ENCODE data around the gene SMIM14.
"Not testable (repeated sequence)": the region's sequence is repeated elsewhere in the genome, so short reads cannot be mapped to it uniquely, and the experiment has no call there.

Gene SMIM14

GRCh38 chr4:39532237-39532636 is 106.4 kb downstream of the SMIM14 start:
- DNase-seq (ENCODE audit: low read depth in 2 of 2), result not testable (repeated sequence)

GRCh38 chr4:39530682-39531081 is 108.0 kb downstream of the SMIM14 start:
- DNase-seq (ENCODE audit: low read depth in 2 of 2), result no peak

DNA sequence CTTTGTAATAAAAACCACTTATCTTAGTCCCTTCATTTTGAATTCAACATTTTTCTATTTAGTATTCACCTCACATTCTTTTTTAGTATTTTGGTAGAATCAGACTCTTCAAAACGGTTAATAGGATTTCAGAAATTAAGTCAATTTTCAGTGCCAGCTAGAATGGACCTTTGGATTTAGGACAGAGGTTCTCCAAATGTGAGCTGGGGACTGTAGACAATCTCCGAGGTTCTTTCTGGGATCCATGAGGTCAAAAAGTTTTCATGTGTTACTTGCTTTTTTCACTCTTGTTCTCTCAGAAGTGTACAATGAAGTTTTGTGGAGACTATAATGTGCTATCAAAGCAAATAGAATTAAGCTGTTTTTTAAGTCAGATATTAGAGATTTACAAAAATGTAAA is 109.1 kb downstream of the SMIM14 start:
- no peak for DNase-seq (ENCODE audit: low read depth in 2 of 2)

GRCh38 chr4:39528061-39528465 is 110.6 kb downstream of the SMIM14 start:
- DNase-seq (ENCODE audit: low read depth in 2 of 2), result no peak

DNA sequence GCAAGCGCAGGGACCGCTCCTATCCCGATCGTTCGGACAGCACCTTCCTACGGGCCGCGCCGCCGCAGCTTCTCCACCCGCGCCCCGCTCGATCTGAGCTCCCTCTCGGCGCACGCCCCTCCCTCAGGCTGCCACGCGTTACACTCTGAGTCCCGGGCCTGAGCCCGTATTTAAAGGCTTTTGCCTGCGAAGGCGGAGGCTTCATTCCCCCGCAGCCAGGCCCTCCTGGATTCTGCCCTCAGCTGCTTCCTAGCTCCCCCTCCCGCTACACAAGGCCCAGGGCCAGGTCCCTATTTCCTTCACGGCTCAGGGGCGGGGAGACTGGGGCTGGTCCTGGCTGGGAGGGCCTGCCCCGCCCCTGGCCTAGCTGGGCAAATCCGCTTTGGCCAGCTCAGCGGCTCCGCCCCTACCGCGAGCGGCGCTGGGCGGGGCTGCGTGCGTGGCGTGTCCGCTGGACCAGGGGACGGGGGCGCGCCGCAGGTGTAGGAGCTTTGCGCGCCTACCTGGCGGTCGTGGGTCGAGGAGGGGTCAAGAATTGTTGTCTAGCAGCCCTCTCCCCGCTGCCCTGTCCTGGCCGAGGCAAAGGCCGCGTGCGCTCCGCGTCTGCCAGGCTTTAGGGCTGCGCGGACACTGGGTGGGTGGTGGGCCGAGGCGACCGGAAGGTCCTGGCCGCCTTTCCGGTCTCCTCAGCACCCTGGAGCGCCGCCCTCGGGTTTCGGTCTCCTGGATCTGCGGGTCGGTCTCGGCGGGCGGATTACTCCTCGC is 111.2 kb downstream of the SMIM14 start, which contains the start of gene UGDH:
UGDH (minus strand) TSS at position 144 of the 765 bp plus-strand sequence. CDS start 5,927 bp downstream, outside the sequence.
- peak; percentile 98 for DNase-seq (ENCODE audit: low read depth in 2 of 2)

GRCh38 chr4:39526765-39527295 is 111.8 kb downstream of the SMIM14 start:
- DNase-seq (ENCODE audit: low read depth in 2 of 2), result no peak

- no peak for DNase-seq (ENCODE audit: low read depth in 2 of 2)
These were observed 112.6 kb downstream of the SMIM14 start for GRCh38 chr4:39525822-39526690.

GRCh38 chr4:39524161-39524957 is 114.3 kb downstream of the SMIM14 start:
- DNase-seq (ENCODE audit: low read depth in 2 of 2), result no peak

GRCh38 chr4:39522068-39522467 is 116.6 kb downstream of the SMIM14 start:
- no peak for DNase-seq (ENCODE audit: low read depth in 2 of 2)

DNA sequence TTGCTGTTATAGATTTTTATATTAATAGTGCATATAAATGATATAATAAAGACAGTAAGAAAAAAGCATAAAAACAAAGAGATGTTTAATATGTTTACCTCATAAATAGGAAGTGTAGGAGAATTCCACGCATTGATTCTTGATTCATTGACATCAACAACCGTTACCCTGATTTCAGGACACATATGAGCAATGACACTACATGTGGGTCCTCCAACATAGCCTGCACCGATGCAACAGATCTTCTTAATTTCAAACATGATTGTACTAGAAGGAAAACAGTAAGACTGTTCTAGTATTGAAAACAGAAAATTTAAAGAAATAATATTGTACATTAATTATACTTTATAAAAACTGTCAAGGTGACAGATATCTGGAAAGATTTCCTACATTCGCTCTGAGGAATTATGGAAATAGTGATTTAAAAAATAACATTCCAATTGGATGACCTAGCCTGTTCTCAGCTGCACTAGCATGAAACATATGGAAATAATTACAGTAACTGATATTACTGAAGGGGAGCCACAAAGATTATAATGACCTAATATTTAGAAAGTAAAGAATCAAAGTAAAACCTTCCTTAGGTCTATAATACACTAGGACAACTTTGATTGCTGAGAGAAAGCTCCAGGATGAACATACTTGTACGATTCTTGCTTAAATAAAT is 117.3 kb downstream of the SMIM14 start:
- peak; percentile 55 to 59 for DNase-seq (ENCODE audit: low read depth in 2 of 2)

DNA sequence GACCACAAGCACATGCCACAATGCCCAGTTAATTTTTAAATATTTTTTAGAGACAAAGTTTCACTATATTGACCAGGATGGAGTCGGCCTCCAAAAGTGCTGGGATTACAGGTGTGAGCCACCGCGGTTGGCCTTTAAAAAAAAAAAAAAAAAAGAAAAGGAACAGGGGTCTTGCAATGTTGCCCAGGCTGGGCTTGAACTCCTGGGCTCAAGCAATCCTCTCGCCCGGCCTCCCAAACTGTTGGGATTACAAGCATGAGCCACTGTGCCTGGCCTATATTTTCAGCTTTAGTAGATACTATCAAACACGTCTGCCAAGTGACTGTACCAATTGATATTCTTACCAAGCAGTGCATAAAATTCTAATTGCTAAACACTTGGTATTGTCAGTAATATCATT is 120.2 kb downstream of the SMIM14 start:
- DNase-seq (ENCODE audit: low read depth in 2 of 2), result no peak

GRCh38 chr4:39516407-39516966 is 122.2 kb downstream of the SMIM14 start:
- DNase-seq (ENCODE audit: low read depth in 2 of 2), result no peak

DNA sequence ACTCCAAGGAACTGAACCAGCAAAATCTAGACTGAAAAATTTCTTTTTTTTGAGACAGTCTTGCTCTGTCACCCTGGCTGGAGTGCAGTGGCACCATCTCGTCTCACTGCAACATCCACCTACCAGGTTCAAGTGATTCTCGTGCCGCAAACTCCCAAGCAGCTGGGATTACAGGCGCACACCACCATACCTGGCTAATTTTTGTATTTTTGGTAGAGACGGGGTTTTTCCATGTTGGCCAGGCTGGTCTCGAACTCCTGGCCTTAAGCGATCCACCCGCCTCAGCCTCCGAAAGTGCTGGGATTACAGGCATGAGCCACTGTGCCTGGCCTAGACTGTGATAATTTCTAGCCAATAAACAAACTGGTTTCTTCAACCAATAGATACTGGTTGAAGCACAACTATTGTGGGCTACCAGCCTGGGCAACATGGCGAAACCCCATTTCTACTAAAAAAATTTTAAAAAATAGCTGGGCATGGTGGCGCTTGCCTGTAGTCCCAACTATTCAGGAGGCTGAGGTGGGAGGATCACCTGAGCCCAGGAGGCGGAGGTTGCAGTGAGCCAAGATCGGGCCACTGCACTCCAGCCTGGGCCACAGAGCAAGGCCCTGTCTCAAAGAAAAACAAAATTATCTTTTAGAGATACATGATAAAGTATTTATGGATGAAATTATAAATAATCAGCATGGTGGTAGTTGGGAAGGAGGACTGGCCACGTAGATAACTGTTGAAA is 122.8 kb downstream of the SMIM14 start:
- DNase-seq (ENCODE audit: low read depth in 2 of 2), result not testable (repeated sequence)

DNA sequence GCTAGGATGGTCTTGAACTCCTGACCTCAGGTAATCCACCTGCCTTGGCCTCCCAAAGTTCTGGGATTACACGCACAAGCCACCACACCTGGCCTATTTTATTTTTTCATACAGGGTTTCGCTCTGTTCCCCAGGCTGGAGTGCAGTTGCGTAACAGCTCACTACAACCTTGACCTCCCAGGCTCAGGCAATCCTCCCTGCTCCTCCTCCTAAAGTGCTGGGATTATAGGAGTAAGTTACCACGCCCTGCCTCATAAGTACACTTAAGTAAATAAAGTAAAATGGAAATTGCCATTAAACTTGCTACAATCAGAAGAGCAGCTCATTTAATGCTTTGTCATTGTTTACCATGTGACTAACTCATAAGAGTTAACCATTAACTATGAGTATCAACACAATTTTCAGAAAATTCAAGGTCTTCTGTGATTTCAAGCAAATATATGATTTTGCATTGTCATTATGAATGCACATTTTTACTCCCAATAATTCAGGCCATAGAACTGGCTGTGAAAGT is 123.7 kb downstream of the SMIM14 start:
- no peak for DNase-seq (ENCODE audit: low read depth in 2 of 2)

GRCh38 chr4:39514266-39514665 is 124.4 kb downstream of the SMIM14 start:
- DNase-seq (ENCODE audit: low read depth in 2 of 2), result not testable (repeated sequence)

- no peak for DNase-seq (ENCODE audit: low read depth in 2 of 2)
These were observed 128.2 kb downstream of the SMIM14 start for GRCh38 chr4:39510348-39510929.

- no peak for DNase-seq (ENCODE audit: low read depth in 2 of 2)
These were observed 133.1 kb downstream of the SMIM14 start for GRCh38 chr4:39505581-39505980.

GRCh38 chr4:39504538-39504937 is 134.1 kb downstream of the SMIM14 start:
- DNase-seq (ENCODE audit: low read depth in 2 of 2), result no peak

- not testable (repeated sequence) for DNase-seq (ENCODE audit: low read depth in 2 of 2)
These were observed 136.0 kb downstream of the SMIM14 start for GRCh38 chr4:39502664-39503035.
